MV-4-11 (cell line): ENCODE results near the gene MED13.
"Not testable (repeated sequence)": the region's sequence is repeated elsewhere in the genome, so short reads cannot be mapped to it uniquely, and the experiment has no call there.

Experiments used
- DNase-seq: peaks from one replicate; lab custom pipeline; 2025; lab: John Stamatoyannopoulos, UW

Gene MED13

GRCh38 chr17:62086737-62087136 is 21.7 kb upstream of the MED13 start:
- no peak for DNase-seq

- DNase-seq: no peak
Observed at GRCh38 chr17:62085511-62086408, 20.7 kb upstream of the MED13 start.

GRCh38 chr17:62084585-62084984 is 19.5 kb upstream of the MED13 start:
- DNase-seq: no peak

- DNase-seq: no peak
Observed at GRCh38 chr17:62083651-62084050, 18.6 kb upstream of the MED13 start.

- DNase-seq: no peak
Observed at GRCh38 chr17:62080647-62081046, 15.6 kb upstream of the MED13 start.

- DNase-seq: no peak
Observed at GRCh38 chr17:62078009-62078408, 12.9 kb upstream of the MED13 start.

GRCh38 chr17:62076864-62077788 is 12.0 kb upstream of the MED13 start:
- no peak for DNase-seq

- no peak for DNase-seq
Observed at GRCh38 chr17:62075308-62075815, 10.3 kb upstream of the MED13 start.

- no peak for DNase-seq
Observed at GRCh38 chr17:62073993-62074392, 8.9 kb upstream of the MED13 start.

- not testable (repeated sequence) for DNase-seq
Observed at GRCh38 chr17:62072855-62073254, 7.8 kb upstream of the MED13 start.

GRCh38 chr17:62070900-62071299 is 5.8 kb upstream of the MED13 start:
- no peak for DNase-seq

- DNase-seq: no peak
Observed at GRCh38 chr17:62067165-62068145, 2.4 kb upstream of the MED13 start.

- peak; percentile 94 for DNase-seq
Observed at GRCh38 chr17:62065611-62066468, 762 bp upstream of the MED13 start.

- DNase-seq: no peak
Observed at GRCh38 chr17:62064029-62064790, 868 bp downstream of the MED13 start.

GRCh38 chr17:62062944-62063343 is 2.1 kb downstream of the MED13 start:
- DNase-seq: no peak

GRCh38 chr17:62062302-62062701 is 2.8 kb downstream of the MED13 start:
- DNase-seq: no peak

GRCh38 chr17:62059414-62059813 is 5.7 kb downstream of the MED13 start:
- no peak for DNase-seq

GRCh38 chr17:62058611-62059010 is 6.5 kb downstream of the MED13 start:
- DNase-seq: no peak

GRCh38 chr17:62057696-62058095 is 7.4 kb downstream of the MED13 start:
- no peak for DNase-seq
